ENCODE results near the gene MYO15A.

The MYO15A gene

DNA sequence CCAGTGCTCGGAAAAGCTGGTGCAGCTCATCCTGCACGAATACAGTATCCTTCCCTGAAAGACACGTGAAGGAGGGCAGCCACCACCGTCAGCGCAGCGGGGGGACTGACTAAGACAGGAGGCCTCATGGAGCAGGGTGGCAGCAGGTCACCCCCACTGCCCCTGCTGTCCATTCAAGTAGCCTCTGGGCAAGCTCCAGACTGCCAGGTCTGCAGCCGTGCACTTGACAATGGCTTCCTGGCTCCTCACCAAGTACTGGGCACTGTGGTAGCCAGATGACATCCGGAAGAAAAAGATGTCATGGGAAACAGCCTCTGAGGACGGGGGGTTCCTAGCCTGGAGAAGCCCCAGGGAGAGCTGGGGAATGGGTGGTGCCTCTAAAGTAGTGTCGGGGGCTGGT is 7.9 kb upstream of the MYO15A start:
- Histone ChIP-seq H3K27me3 (ENCODE audit: control insufficient read depth in 5 of 5, insufficient read depth in 4 of 5, low read length in 5 of 5) (no peaks in the 10 kb centered on the region), H3K9me3 (ENCODE audit: control insufficient read depth in 5 of 5, low read length in 5 of 5) (no peaks in the 10 kb centered on the region), H3K36me3 (ENCODE audit: control insufficient read depth in 5 of 5, insufficient read depth in 5 of 5, low read length in 5 of 5) (peaks cover 3 to 96% (median 90%) of the 10 kb centered on the region in 5 donors), H3K4me1 (ENCODE audit: control insufficient read depth in 5 of 5, insufficient read depth in 5 of 5, low read length in 5 of 5) (no peaks in the 10 kb centered on the region), H3K27ac (ENCODE audit: low read depth, low read length) (no peak overlapping the region), H3K9ac (ENCODE audit: low read length in 5 of 5) (no peak overlapping the region), H3K4me3 (ENCODE audit: low read depth in 1 of 5, low read length in 5 of 5) (no peak overlapping the region)

DNA sequence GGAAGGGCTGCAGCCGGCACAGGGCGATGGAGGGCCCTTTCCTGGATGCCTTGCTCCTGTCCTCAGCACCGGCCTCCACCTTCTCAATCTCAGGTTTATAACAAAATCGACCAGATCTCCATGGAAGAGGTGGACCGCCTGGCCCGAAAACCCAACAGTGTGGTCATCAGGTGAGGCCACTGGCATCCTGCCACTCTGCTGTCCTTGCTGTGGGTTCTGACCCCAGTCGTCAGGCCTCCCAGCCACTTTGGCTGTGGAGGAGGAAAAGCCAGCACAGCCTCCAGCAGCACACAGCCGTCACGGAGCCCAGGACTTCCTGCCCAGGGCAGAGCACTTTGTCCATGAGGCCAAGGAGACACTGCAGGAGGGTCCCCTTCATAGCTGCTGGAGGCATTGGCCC is 6.7 kb upstream of the MYO15A start:
- Histone ChIP-seq H3K9ac (ENCODE audit: low read length in 5 of 5) (no peak overlapping the region), H3K27ac (ENCODE audit: low read depth, low read length) (no peak overlapping the region), H3K9me3 (ENCODE audit: control insufficient read depth in 5 of 5, low read length in 5 of 5) (no peaks in the 10 kb centered on the region), H3K27me3 (ENCODE audit: control insufficient read depth in 5 of 5, insufficient read depth in 4 of 5, low read length in 5 of 5) (no peaks in the 10 kb centered on the region), H3K4me3 (ENCODE audit: low read depth in 1 of 5, low read length in 5 of 5) (no peak overlapping the region), H3K36me3 (ENCODE audit: control insufficient read depth in 5 of 5, insufficient read depth in 5 of 5, low read length in 5 of 5) (peaks cover 0 to 96% (median 90%) of the 10 kb centered on the region in 5 donors), H3K4me1 (ENCODE audit: control insufficient read depth in 5 of 5, insufficient read depth in 5 of 5, low read length in 5 of 5) (no peaks in the 10 kb centered on the region)

DNA sequence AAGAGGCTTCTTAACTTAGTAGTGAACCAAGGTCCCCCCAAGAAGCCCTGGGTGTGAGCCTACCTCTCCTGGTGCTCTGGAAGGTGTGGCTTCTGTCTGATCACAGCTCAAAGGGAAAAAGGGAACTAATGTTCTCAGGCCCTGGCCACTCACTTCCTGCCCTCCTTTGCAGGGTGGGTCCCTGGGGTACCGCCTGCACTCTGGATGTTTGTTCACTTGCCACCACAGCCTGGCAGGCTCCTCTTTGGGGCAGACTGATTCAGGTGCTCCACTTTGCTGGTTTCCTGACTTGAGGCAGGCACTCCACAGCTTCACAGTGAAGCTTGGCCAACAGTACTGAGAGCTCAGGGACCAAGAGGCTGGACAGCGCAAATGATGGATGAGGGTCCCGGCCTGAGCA is 5.9 kb upstream of the MYO15A start:
- Histone ChIP-seq H3K9me3 (ENCODE audit: control insufficient read depth in 5 of 5, low read length in 5 of 5) (no peaks in the 10 kb centered on the region), H3K27ac (ENCODE audit: low read depth, low read length) (no peak overlapping the region), H3K27me3 (ENCODE audit: control insufficient read depth in 5 of 5, insufficient read depth in 4 of 5, low read length in 5 of 5) (no peaks in the 10 kb centered on the region), H3K4me3 (ENCODE audit: low read depth in 1 of 5, low read length in 5 of 5) (no peak overlapping the region), H3K4me1 (ENCODE audit: control insufficient read depth in 5 of 5, insufficient read depth in 5 of 5, low read length in 5 of 5) (no peaks in the 10 kb centered on the region), H3K9ac (ENCODE audit: low read length in 5 of 5) (no peak overlapping the region), H3K36me3 (ENCODE audit: control insufficient read depth in 5 of 5, insufficient read depth in 5 of 5, low read length in 5 of 5) (peaks cover 0 to 94% (median 87%) of the 10 kb centered on the region in 5 donors)

DNA sequence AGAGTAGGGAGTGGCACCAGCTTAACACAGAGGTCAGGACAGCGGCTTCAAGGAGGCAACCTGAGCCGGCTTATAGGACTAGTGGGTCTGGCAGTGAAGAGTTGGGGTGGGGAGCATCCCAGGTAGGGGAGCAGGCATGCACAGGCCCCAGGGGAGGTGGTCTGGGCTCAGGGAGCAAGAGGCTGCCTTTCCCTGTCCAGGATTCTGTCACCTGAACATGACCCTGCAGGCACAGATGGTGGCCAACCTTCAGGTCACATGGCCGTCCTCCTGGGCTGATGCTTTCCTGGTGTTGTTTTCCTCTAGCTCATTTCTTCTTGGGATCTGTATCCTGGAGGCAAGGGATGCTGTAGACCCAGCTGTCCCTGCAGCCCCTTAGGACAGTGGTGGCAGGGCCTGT is 3.5 kb upstream of the MYO15A start:
- Histone ChIP-seq H3K9me3 (ENCODE audit: control insufficient read depth in 5 of 5, low read length in 5 of 5) (no peaks in the 10 kb centered on the region), H3K9ac (ENCODE audit: low read length in 5 of 5) (no peak overlapping the region), H3K4me3 (ENCODE audit: low read depth in 1 of 5, low read length in 5 of 5) (no peak overlapping the region), H3K27ac (ENCODE audit: low read depth, low read length) (no peak overlapping the region), H3K4me1 (ENCODE audit: control insufficient read depth in 5 of 5, insufficient read depth in 5 of 5, low read length in 5 of 5) (no peaks in the 10 kb centered on the region), H3K36me3 (ENCODE audit: control insufficient read depth in 5 of 5, insufficient read depth in 5 of 5, low read length in 5 of 5) (peaks cover 0 to 71% (median 64%) of the 10 kb centered on the region in 5 donors), H3K27me3 (ENCODE audit: control insufficient read depth in 5 of 5, insufficient read depth in 4 of 5, low read length in 5 of 5) (no peaks in the 10 kb centered on the region)

DNA sequence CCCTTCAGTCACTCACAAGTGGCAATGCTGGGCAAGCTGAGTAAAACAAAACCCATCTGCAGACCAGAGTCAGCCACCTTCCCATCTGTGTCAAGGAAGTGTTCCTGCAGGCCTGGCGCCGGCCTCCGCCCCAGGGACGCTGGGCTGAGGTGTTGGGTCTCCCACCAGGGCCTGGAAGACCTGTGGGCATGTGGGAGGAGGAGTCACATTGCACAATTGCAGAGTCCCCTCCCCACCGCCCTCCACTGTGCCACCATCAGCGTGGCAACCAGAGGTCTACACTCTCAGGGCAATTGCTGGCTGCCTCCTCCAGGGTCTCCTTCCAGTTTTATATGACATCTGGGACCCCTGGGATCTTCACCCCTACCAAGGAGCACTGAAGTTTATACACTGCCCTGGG is 3.0 kb upstream of the MYO15A start:
- Histone ChIP-seq H3K4me1 (ENCODE audit: control insufficient read depth in 5 of 5, insufficient read depth in 5 of 5, low read length in 5 of 5) (no peaks in the 10 kb centered on the region), H3K9me3 (ENCODE audit: control insufficient read depth in 5 of 5, low read length in 5 of 5) (no peaks in the 10 kb centered on the region), H3K27ac (ENCODE audit: low read depth, low read length) (no peak overlapping the region), H3K4me3 (ENCODE audit: low read depth in 1 of 5, low read length in 5 of 5) (no peak overlapping the region), H3K9ac (ENCODE audit: low read length in 5 of 5) (no peak overlapping the region), H3K36me3 (ENCODE audit: control insufficient read depth in 5 of 5, insufficient read depth in 5 of 5, low read length in 5 of 5) (peaks cover 0 to 65% (median 58%) of the 10 kb centered on the region in 5 donors), H3K27me3 (ENCODE audit: control insufficient read depth in 5 of 5, insufficient read depth in 4 of 5, low read length in 5 of 5) (no peaks in the 10 kb centered on the region)

DNA sequence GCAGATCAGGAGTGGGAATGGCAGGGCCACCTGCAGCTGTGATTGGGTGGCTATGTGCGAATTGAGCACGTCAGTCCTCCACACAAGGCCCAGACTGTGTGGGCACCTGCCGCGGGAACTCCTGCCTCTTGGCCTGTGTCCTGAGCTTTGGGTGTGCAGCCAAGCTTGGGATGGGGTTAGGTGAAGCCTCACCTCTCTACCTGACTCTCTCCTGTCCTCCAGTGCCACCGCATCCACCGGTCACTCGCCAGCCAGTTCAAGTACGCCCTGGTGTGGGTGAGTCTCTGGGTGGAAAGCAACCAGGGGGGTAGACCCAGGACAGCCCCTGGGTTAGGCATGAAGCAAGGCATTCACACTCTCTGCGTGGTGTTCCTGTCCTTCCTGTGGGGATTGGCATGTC is 2.3 kb upstream of the MYO15A start:
- H3K27ac ChIP-seq (ENCODE audit: low read depth, low read length), result no peak overlapping the region
- H3K4me3 ChIP-seq (ENCODE audit: low read depth in 1 of 5, low read length in 5 of 5), result no peak overlapping the region
- H3K36me3 ChIP-seq (ENCODE audit: control insufficient read depth in 5 of 5, insufficient read depth in 5 of 5, low read length in 5 of 5), result peaks cover 0 to 59% (median 52%) of the 10 kb centered on the region in 5 donors

DNA sequence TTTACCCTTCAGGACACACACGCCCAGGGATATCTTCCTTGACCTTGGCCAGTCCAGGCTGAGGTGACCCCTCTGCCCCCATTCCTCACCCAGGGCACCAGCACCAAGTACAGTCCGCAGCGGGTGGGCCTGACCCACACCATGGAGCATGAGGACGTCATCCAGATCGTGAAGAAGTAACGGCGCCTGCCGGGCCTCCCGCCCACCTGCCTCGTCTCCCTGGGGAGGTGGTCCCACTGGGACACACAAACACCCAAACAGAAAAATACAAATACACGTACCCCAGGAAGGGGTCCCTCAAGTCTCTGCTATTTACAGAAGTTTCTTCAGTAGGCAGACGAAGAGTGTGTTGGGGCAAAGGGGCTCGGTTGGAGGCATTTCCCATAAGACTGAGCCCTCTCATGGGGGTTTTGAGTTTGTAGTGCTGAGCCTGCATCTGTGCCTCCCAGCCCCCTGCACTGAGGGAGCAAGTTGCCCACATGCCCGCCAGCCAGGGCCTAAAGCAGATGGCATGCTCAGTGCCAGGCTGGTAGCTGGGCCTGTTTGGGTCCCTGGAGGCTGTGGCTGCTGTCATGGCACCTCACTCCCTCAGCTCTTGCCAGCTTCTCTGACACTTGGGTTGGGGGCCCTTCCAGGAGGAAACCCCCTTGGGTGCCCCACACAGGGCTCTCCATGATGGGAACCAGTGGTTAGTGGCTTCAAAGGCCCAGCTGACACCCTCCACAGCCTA is 1.3 kb upstream of the MYO15A start:
- no peak overlapping the region for H3K9ac ChIP-seq (ENCODE audit: low read length in 5 of 5)
- no peak overlapping the region for H3K4me3 ChIP-seq (ENCODE audit: low read depth in 1 of 5, low read length in 5 of 5)
- H3K9me3 ChIP-seq (ENCODE audit: control insufficient read depth in 5 of 5, low read length in 5 of 5), result no peaks in the 10 kb centered on the region
- H3K4me1 ChIP-seq (ENCODE audit: control insufficient read depth in 5 of 5, insufficient read depth in 5 of 5, low read length in 5 of 5), result no peaks in the 10 kb centered on the region
- peaks cover 0 to 50% (median 43%) of the 10 kb centered on the region in 5 donors for H3K36me3 ChIP-seq (ENCODE audit: control insufficient read depth in 5 of 5, insufficient read depth in 5 of 5, low read length in 5 of 5)
- no peak overlapping the region for H3K27ac ChIP-seq (ENCODE audit: low read depth, low read length)
- no peaks in the 10 kb centered on the region for H3K27me3 ChIP-seq (ENCODE audit: control insufficient read depth in 5 of 5, insufficient read depth in 4 of 5, low read length in 5 of 5)

More for the DNA sequence above, 2.3 kb upstream of the MYO15A start:
- no peaks in the 10 kb centered on the region for H3K9me3 ChIP-seq (ENCODE audit: control insufficient read depth in 5 of 5, low read length in 5 of 5)
- no peaks in the 10 kb centered on the region for H3K27me3 ChIP-seq (ENCODE audit: control insufficient read depth in 5 of 5, insufficient read depth in 4 of 5, low read length in 5 of 5)
- no peaks in the 10 kb centered on the region for H3K4me1 ChIP-seq (ENCODE audit: control insufficient read depth in 5 of 5, insufficient read depth in 5 of 5, low read length in 5 of 5)
- H3K9ac ChIP-seq (ENCODE audit: low read length in 5 of 5), result no peak overlapping the region

DNA sequence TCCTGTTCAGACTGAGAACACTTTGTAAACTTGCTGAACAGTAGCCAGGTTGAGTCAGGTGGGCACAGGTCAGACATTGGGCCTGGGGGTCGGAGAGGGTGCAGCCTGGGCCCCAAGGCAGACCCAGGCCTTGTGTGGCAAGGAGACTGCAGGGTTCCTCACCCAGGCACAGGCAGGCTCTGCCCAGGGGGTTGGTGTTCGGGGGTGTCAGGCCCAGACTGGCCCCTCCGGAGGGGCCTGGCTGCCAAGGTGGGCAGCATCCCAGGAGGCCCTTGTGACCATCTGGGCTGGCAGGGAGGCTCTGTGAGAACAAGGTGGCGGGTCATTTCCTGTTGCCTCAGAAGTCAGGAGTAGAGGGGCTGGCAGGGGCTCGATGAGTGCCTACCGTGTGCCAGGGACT is 585 bp upstream of the MYO15A start:
- H3K27ac ChIP-seq (ENCODE audit: low read depth, low read length), result no peak overlapping the region
- no peaks in the 10 kb centered on the region for H3K4me1 ChIP-seq (ENCODE audit: control insufficient read depth in 5 of 5, insufficient read depth in 5 of 5, low read length in 5 of 5)
- H3K27me3 ChIP-seq (ENCODE audit: control insufficient read depth in 5 of 5, insufficient read depth in 4 of 5, low read length in 5 of 5), result no peaks in the 10 kb centered on the region
- H3K9ac ChIP-seq (ENCODE audit: low read length in 5 of 5), result no peak overlapping the region
- H3K36me3 ChIP-seq (ENCODE audit: control insufficient read depth in 5 of 5, insufficient read depth in 5 of 5, low read length in 5 of 5), result peaks cover 0 to 45% (median 40%) of the 10 kb centered on the region in 5 donors
- no peak overlapping the region for H3K4me3 ChIP-seq (ENCODE audit: low read depth in 1 of 5, low read length in 5 of 5)
- H3K9me3 ChIP-seq (ENCODE audit: control insufficient read depth in 5 of 5, low read length in 5 of 5), result no peaks in the 10 kb centered on the region

DNA sequence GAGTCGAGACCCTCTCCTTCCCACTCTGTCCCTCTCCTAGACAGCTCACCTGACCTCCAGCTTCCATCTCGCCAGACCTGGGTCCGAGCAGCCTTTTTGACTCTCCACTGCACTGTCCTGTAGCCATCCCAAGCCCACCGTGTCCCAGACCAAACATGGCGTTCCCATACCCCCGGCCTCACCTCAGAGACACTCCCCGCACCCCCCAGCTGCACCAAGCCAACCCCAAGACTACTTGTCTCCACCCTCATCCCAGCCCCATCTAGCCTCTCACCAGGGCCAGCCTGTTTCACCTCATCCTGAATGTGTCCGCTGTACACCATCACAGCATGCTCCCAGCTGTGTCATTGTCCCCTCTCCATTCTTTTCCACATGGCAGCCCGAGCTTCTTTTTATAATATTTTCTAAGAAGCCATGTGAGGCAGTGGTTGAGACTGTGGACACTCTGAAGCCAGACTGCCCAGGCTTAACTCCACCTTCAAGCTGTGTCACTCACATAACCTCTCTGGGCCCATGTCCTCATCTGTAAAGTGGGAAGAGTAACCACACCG is 1.5 kb downstream of the MYO15A start:
- Histone ChIP-seq H3K36me3 (ENCODE audit: control insufficient read depth in 5 of 5, insufficient read depth in 5 of 5, low read length in 5 of 5) (peaks cover 0 to 25% (median 24%) of the 10 kb centered on the region in 5 donors), H3K27ac (ENCODE audit: low read depth, low read length) (no peak overlapping the region), H3K9me3 (ENCODE audit: control insufficient read depth in 5 of 5, low read length in 5 of 5) (no peaks in the 10 kb centered on the region), H3K9ac (ENCODE audit: low read length in 5 of 5) (no peak overlapping the region), H3K4me3 (ENCODE audit: low read depth in 1 of 5, low read length in 5 of 5) (no peak overlapping the region), H3K27me3 (ENCODE audit: control insufficient read depth in 5 of 5, insufficient read depth in 4 of 5, low read length in 5 of 5) (peaks cover 0 to 5% (median 0%) of the 10 kb centered on the region in 5 donors), H3K4me1 (ENCODE audit: control insufficient read depth in 5 of 5, insufficient read depth in 5 of 5, low read length in 5 of 5) (no peaks in the 10 kb centered on the region)

DNA sequence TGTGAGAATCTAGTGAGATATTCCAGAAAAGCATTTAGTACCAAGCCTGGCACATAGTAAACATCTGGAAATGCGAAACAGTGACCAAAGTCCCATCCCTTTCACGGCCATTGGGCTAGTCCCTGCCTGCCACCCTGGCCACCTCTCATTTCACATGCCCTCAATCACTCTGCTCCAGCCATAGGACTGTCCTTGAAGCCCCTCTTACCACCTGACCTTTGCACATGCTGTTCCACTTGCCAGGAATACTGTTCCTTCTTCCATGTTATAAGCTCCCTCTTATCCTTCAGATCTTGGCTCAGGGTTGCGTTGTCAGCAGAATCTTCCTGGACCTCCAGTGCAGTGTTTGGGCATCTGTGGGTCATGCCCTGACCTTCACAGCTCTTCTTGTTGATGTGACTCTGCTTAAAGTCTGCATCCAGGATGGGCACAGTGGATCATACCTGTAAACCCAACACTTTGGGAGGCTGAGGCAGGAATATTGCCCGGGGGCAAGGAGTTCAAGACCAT is 2.1 kb downstream of the MYO15A start:
- Histone ChIP-seq H3K9me3 (ENCODE audit: control insufficient read depth in 5 of 5, low read length in 5 of 5) (no peaks in the 10 kb centered on the region), H3K27ac (ENCODE audit: low read depth, low read length) (no peak overlapping the region), H3K27me3 (ENCODE audit: control insufficient read depth in 5 of 5, insufficient read depth in 4 of 5, low read length in 5 of 5) (peaks cover 0 to 5% (median 0%) of the 10 kb centered on the region in 5 donors), H3K4me1 (ENCODE audit: control insufficient read depth in 5 of 5, insufficient read depth in 5 of 5, low read length in 5 of 5) (no peaks in the 10 kb centered on the region), H3K9ac (ENCODE audit: low read length in 5 of 5) (no peak overlapping the region), H3K4me3 (ENCODE audit: low read depth in 1 of 5, low read length in 5 of 5) (no peak overlapping the region), H3K36me3 (ENCODE audit: control insufficient read depth in 5 of 5, insufficient read depth in 5 of 5, low read length in 5 of 5) (peaks cover 0 to 19% (median 18%) of the 10 kb centered on the region in 5 donors)
